HG03095 (cell line): ENCODE measurements around the gene ABHD12.

Experiments
- ATAC-seq: cut with Tn5 transposase; IDR thresholded peaks from one replicate; pipeline ENCODE4 v1.9.1; 2021; ENCODE audit warnings: moderate library complexity; ENCODE audit not compliant: unreplicated experiment

The ABHD12 gene

GRCh38 chr20:25258828-25259227 lies 131.8 kb downstream of the ABHD12 start:
- no peak for ATAC-seq

GRCh38 chr20:25258476-25258805 lies 132.2 kb downstream of the ABHD12 start:
- no peak for ATAC-seq

- no peak for ATAC-seq
These were observed 132.7 kb downstream of the ABHD12 start for GRCh38 chr20:25257756-25258475.

GRCh38 chr20:25257130-25257529 lies 133.5 kb downstream of the ABHD12 start:
- no peak for ATAC-seq

GRCh38 chr20:25256226-25256859 lies 134.3 kb downstream of the ABHD12 start:
- ATAC-seq = no peak

GRCh38 chr20:25254986-25255680 lies 135.5 kb downstream of the ABHD12 start:
- ATAC-seq = no peak

GRCh38 chr20:25254571-25254970 lies 136.1 kb downstream of the ABHD12 start:
- no peak for ATAC-seq

- ATAC-seq = no peak
These were observed 136.9 kb downstream of the ABHD12 start for GRCh38 chr20:25253606-25254275.

GRCh38 chr20:25252686-25253421 lies 137.8 kb downstream of the ABHD12 start:
- ATAC-seq = no peak

- no peak for ATAC-seq
These were observed 138.4 kb downstream of the ABHD12 start for GRCh38 chr20:25252230-25252651.

- ATAC-seq = no peak
These were observed 139.1 kb downstream of the ABHD12 start for GRCh38 chr20:25251558-25251957.

- ATAC-seq = no peak
These were observed 139.6 kb downstream of the ABHD12 start for GRCh38 chr20:25251019-25251418.

- no peak for ATAC-seq
These were observed 140.1 kb downstream of the ABHD12 start for GRCh38 chr20:25250508-25250907.
